Activated CD8-positive, alpha-beta memory T cell treated with anti-CD3 and anti-CD28 coated beads, Interleukin-2, amount 10 ng/mL, durations not matched to agents 7 days and 5 days (primary cell): Measurements from ENCODE around the gene LIMCH1. TPM values are rescaled to one million over a fixed set of nuclear protein-coding genes. Genes with fewer than 3 reads are reported as not detected.

ENCODE experiments used
- ATAC-seq: fragments of 150-1000 bp; cut with Tn5 transposase; one replicate; pipeline ENCODE4 v1.10.0; 2021; ENCODE audit warnings: moderate library complexity
- CTCF ChIA-PET: fragments of 350-600 bp; sonication (Branson Sonifier 250); formaldehyde crosslinking; loops from one replicate; lab custom pipeline; 2021; ENCODE audit warnings: antibody characterized with exemption; lab: Charles Lee
- DNase-seq: peaks from one replicate; pipeline ENCODE4 v3.0.0-alpha.2; 2020
- H3K27ac Mint-ChIP-seq: one replicate; pipeline ENCODE4 v1.8.0; 2021; ENCODE audit warnings: mild to moderate bottlenecking, mixed read lengths
- H3K27me3 Mint-ChIP-seq: one replicate; pipeline ENCODE4 v1.8.0; 2021; ENCODE audit warnings: mixed read lengths
- H3K36me3 Mint-ChIP-seq: one replicate; pipeline ENCODE4 v1.8.0; 2021; ENCODE audit warnings: mild to moderate bottlenecking, mixed read lengths
- H3K4me1 Mint-ChIP-seq: one replicate; pipeline ENCODE4 v1.8.0; 2021; ENCODE audit warnings: mixed read lengths
- H3K4me3 Mint-ChIP-seq: one replicate; pipeline ENCODE4 v1.8.0; 2021; ENCODE audit warnings: mild to moderate bottlenecking, moderate library complexity, mixed read lengths
- H3K9me3 Mint-ChIP-seq: one replicate; pipeline ENCODE4 v1.8.0; 2022; ENCODE audit warnings: low read depth, mixed read lengths
- total RNA-seq, 2 experiments: library from RNA; stranded (reverse); gene quantifications; one replicate each; pipeline ENCODE4 v1.2.3, GENCODE V29; 2021

LIMCH1 gene
- total RNA-seq, 2 experiments from 2014 or later, result not detected

DNA sequence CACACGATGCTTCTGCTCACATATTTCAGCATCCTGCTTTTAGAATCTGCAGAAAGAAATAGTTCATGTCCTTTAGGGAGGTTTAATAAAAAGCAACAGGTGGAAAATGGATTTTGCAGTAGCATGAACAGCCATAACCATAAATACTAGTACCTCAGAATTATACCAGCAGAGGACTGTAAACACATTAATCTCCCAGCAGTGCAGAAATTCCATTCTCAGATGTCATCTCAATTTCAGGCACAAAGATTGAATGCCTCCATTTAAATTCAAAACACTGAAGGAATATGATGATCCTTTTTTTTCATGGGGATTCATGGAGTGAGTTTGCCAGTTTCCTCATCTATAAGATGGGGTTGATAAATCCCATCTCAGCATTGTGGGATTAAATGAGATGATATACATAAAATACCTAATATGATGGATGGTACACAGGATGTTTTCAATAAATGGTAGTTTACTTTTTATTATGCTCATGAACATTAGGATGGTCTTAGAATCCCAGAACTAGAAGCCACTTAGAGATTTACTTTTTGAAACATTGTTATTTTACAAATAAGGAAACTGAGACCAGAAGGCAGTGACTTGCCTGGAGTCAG lies 566 bp upstream of the LIMCH1 start:
- H3K4me3 Mint-ChIP-seq, result no peak overlapping the region
- no peaks in the 10 kb centered on the region for H3K27me3 Mint-ChIP-seq
- no peaks in the 10 kb centered on the region for H3K4me1 Mint-ChIP-seq
- H3K36me3 Mint-ChIP-seq, result no peaks in the 10 kb centered on the region
- no peak overlapping the region for H3K27ac Mint-ChIP-seq
- DNase-seq, result no peak
- CTCF ChIA-PET, result no interaction called here
- no peaks in the 10 kb centered on the region for H3K9me3 Mint-ChIP-seq
- ATAC-seq, result no peak

DNA sequence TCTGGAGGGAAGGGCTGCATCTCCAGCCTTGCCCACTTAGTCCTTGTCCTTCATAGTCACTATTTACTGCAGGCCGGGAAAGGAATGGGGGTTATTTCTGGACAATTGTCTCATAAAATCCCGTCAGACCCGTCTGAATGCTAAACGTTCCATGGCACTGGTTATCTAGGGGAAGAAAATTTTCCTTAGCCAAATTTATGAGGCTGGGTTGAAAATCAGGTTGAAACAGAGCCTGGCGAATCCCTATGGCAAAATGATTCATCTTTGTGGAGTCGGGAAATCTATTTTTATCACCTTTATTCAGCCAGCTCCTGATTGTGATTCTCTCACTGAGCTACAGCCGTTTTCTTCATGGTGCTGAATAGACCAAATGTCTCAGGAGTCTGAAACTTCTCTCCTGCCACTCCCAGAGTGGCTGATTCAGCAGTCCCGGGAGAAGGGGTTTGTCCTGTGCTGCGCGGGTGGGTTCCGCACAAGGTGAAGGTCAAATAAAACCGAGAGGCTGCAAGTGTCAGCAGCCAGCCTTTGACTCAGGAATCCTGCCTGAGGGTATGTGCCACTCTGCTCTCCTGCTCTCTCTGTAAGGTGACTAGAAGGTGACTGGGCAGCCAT lies 1.0 kb downstream of the LIMCH1 start:
- H3K4me1 Mint-ChIP-seq, result no peaks in the 10 kb centered on the region
- H3K9me3 Mint-ChIP-seq, result no peaks in the 10 kb centered on the region
- no peaks in the 10 kb centered on the region for H3K27me3 Mint-ChIP-seq
- H3K36me3 Mint-ChIP-seq, result no peaks in the 10 kb centered on the region
- no peak overlapping the region for H3K4me3 Mint-ChIP-seq
- CTCF ChIA-PET, result no interaction called here
- DNase-seq, result no peak
- ATAC-seq, result no peak
- no peak overlapping the region for H3K27ac Mint-ChIP-seq

GRCh38 chr4:41539711-41540110 lies 1.8 kb downstream of the LIMCH1 start:
- ATAC-seq, result no peak
- DNase-seq, result no peak
- CTCF ChIA-PET, result no interaction called here
- H3K9me3 Mint-ChIP-seq, result no peaks in the 10 kb centered on the region
- no peaks in the 10 kb centered on the region for H3K4me1 Mint-ChIP-seq
- no peak overlapping the region for H3K27ac Mint-ChIP-seq
- no peaks in the 10 kb centered on the region for H3K36me3 Mint-ChIP-seq
- H3K27me3 Mint-ChIP-seq, result no peaks in the 10 kb centered on the region
- no peak overlapping the region for H3K4me3 Mint-ChIP-seq

- Mint-ChIP-seq H3K36me3 (no peaks in the 10 kb centered on the region), H3K27ac (no peak overlapping the region), H3K4me3 (no peak overlapping the region), H3K4me1 (no peaks in the 10 kb centered on the region), H3K27me3 (no peaks in the 10 kb centered on the region), H3K9me3 (no peaks in the 10 kb centered on the region)
- CTCF ChIA-PET, result no interaction called here
- no peak for ATAC-seq
- no peak for DNase-seq
Measured at GRCh38 chr4:41540687-41541086, 2.7 kb downstream of the LIMCH1 start.

DNA sequence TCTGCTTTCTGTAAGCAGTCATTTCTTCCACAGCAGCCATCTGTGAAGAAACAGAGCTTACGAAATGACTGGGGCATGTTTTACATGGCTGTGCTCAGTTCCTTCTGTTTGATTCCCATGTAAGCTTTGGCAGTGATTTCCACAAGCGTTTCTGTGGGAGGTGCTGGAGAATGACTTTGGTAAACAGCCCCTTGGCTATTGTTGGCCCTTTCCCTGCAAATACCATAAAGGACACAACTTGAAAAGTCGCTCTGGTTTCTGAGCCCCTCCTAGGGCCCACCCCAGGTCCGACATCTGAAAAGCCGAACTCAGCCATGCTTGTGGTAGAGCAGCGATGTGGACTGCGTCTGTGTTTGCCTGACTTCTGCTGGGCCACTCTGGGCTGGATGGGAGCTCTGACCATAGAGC lies 3.7 kb downstream of the LIMCH1 start:
- H3K4me1 Mint-ChIP-seq, result no peaks in the 10 kb centered on the region
- CTCF ChIA-PET, result no interaction called here

GRCh38 chr4:41542526-41543275 lies 4.7 kb downstream of the LIMCH1 start:
- no peaks in the 10 kb centered on the region for H3K36me3 Mint-ChIP-seq
- CTCF ChIA-PET, result no interaction called here
- ATAC-seq (no peak), DNase-seq (no peak)
- H3K9me3 Mint-ChIP-seq, result no peaks in the 10 kb centered on the region
- H3K27me3 Mint-ChIP-seq, result no peaks in the 10 kb centered on the region
- H3K4me3 Mint-ChIP-seq, result no peak overlapping the region
- H3K27ac Mint-ChIP-seq, result no peak overlapping the region
- no peaks in the 10 kb centered on the region for H3K4me1 Mint-ChIP-seq

More for the DNA sequence above, 3.7 kb downstream of the LIMCH1 start:
- Mint-ChIP-seq H3K27ac (no peak overlapping the region), H3K36me3 (no peaks in the 10 kb centered on the region), H3K9me3 (no peaks in the 10 kb centered on the region), H3K4me3 (no peak overlapping the region), H3K27me3 (no peaks in the 10 kb centered on the region)
- no peak for ATAC-seq
- no peak for DNase-seq

DNA sequence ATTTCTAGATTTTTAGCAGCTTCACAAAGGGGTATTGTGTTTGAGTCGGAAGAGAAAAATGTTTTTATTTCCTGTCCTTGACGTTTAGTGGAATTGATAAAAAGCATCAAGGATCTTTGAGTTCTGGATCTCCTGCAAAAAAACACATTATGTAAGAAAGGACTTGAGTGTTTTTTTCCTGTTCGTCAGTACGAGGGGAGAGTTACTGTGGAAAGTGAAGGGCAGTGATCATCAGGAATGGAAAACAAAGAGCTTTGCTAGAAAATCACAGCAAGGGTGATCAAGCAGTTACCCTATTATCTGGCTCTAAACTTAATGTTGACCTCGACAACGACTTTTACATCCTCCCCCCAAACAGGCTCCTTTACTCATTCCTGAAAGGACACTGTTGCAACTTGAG lies 7.3 kb downstream of the LIMCH1 start:
- H3K27me3 Mint-ChIP-seq, result no peaks in the 10 kb centered on the region
- H3K27ac Mint-ChIP-seq, result no peak overlapping the region
- ATAC-seq (no peak), DNase-seq (no peak)
- CTCF ChIA-PET, result no interaction called here
- no peaks in the 10 kb centered on the region for H3K36me3 Mint-ChIP-seq
- H3K4me1 Mint-ChIP-seq, result no peaks in the 10 kb centered on the region
- no peaks in the 10 kb centered on the region for H3K9me3 Mint-ChIP-seq
- H3K4me3 Mint-ChIP-seq, result no peak overlapping the region

DNA sequence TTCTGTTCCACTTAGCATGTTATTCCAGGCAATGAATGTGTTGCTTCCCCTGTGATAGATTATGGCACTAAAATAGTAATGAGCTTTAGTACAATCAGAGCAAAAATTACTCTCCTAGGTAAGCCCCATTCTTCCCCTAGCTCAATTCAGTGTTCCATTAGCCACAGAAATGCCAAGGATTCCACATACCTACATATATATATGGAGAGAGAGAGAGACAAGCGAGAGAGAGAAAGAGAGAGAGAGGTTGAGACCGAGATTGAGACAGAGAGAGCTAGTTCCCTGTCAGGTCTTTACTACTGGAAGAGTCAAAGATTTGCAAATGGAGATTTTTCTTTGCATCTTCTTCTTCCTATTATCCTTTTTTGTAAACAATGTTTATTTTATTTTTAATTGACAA lies 8.7 kb downstream of the LIMCH1 start:
- Mint-ChIP-seq H3K27ac (no peak overlapping the region), H3K36me3 (no peaks in the 10 kb centered on the region), H3K4me1 (no peaks in the 10 kb centered on the region), H3K27me3 (no peaks in the 10 kb centered on the region), H3K9me3 (no peaks in the 10 kb centered on the region), H3K4me3 (no peak overlapping the region)
- no peak for ATAC-seq
- CTCF ChIA-PET, result no interaction called here
- no peak for DNase-seq

DNA sequence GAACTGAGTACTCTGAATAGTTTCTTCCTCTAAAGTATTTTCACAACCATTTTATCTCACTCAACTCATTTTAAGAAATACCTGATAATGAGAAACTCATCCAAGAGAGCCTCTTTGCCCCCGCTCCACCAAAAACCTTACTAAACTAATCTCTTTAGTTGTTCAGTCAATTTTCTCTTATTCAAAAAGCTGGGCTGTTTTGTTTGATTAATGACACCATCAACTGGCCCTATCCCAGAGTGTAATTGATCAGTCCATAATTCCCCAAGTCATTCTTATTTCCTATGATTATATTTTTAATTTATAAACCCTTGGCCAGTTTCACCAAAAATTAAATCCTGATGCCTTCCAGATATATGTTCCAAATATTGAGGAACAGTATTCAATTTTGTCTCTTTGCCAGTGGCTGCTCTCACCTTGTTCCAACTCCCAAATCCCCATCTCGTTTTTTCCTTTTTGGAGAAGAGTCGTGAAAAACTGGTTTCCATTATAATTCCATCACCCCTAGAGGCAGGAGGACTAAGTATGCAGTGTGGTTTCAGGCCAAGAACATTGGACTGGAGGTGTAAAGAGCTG lies 10.4 kb downstream of the LIMCH1 start:
- Mint-ChIP-seq H3K9me3 (no peaks in the 10 kb centered on the region), H3K4me1 (no peaks in the 10 kb centered on the region), H3K27me3 (no peaks in the 10 kb centered on the region), H3K36me3 (no peaks in the 10 kb centered on the region), H3K27ac (no peak overlapping the region), H3K4me3 (no peak overlapping the region)
- no peak for DNase-seq
- CTCF ChIA-PET, result no interaction called here
- no peak for ATAC-seq

- no peaks in the 10 kb centered on the region for H3K9me3 Mint-ChIP-seq
- no peaks in the 10 kb centered on the region for H3K36me3 Mint-ChIP-seq
- no peaks in the 10 kb centered on the region for H3K27me3 Mint-ChIP-seq
- no peaks in the 10 kb centered on the region for H3K4me1 Mint-ChIP-seq
- H3K4me3 Mint-ChIP-seq, result no peak overlapping the region
- H3K27ac Mint-ChIP-seq, result no peak overlapping the region
- ATAC-seq, result no peak
- CTCF ChIA-PET, result no interaction called here
- DNase-seq, result no peak
Measured at GRCh38 chr4:41549478-41549877, 11.5 kb downstream of the LIMCH1 start.

GRCh38 chr4:41550308-41550707 lies 12.4 kb downstream of the LIMCH1 start:
- Mint-ChIP-seq H3K4me3 (no peak overlapping the region), H3K4me1 (no peaks in the 10 kb centered on the region), H3K36me3 (no peaks in the 10 kb centered on the region), H3K27me3 (no peaks in the 10 kb centered on the region), H3K27ac (no peak overlapping the region), H3K9me3 (no peaks in the 10 kb centered on the region)
- ATAC-seq (no peak), DNase-seq (no peak)
- CTCF ChIA-PET, result no interaction called here

DNA sequence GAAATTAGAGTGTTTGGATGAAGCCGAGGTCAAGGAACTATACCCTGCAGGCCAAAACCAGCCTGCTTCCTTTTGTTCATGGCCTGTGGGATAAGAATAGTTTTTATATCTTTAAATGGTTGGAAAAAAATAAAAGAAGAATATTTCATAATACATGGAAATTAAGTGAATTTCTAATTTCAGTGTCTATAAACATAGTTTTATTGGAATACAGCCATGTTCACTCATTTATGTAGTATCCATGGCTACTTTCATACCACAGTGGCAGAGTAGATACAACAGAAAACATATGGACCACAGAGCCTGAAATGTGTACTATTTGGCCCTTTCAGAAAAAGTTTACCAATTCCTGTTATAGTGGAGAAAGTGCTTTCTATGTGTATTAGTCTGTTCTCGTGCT lies 13.6 kb downstream of the LIMCH1 start:
- no peak overlapping the region for H3K4me3 Mint-ChIP-seq
- DNase-seq, result no peak
- CTCF ChIA-PET, result no interaction called here
- H3K27ac Mint-ChIP-seq, result no peak overlapping the region
- no peak for ATAC-seq
- no peaks in the 10 kb centered on the region for H3K36me3 Mint-ChIP-seq
- H3K9me3 Mint-ChIP-seq, result no peaks in the 10 kb centered on the region
- H3K27me3 Mint-ChIP-seq, result no peaks in the 10 kb centered on the region
- H3K4me1 Mint-ChIP-seq, result no peaks in the 10 kb centered on the region

GRCh38 chr4:41554905-41555304 lies 16.9 kb downstream of the LIMCH1 start:
- no peak for ATAC-seq
- Mint-ChIP-seq H3K27me3 (no peaks in the 10 kb centered on the region), H3K27ac (no peak overlapping the region), H3K4me1 (no peaks in the 10 kb centered on the region), H3K4me3 (no peak overlapping the region), H3K9me3 (no peaks in the 10 kb centered on the region), H3K36me3 (no peaks in the 10 kb centered on the region)
- no peak for DNase-seq
- CTCF ChIA-PET, result no interaction called here

DNA sequence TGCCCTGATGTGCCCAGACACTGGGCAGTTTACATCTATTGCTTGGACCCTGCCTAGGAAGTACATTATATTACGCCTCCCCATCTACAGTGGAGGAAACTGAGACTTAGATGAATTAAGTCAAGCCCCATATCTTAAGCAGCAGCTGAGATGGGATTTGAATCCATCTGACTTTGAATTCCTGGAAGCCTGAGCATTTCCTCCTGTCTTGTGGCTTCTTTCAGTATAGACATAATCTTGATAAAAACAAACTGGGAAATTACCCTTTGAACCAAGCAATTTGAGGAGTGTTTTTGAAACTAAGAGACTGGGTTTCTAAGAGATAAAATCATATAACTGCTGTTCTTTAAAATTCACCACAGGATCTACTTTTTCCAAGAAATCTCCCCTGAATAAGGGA lies 18.6 kb downstream of the LIMCH1 start:
- Mint-ChIP-seq H3K4me3 (no peak overlapping the region), H3K27ac (no peak overlapping the region), H3K9me3 (no peaks in the 10 kb centered on the region), H3K27me3 (no peaks in the 10 kb centered on the region), H3K4me1 (no peaks in the 10 kb centered on the region), H3K36me3 (no peaks in the 10 kb centered on the region)
- DNase-seq (no peak), ATAC-seq (no peak)
- CTCF ChIA-PET, result no interaction called here
